Putamen (tissue), 1 donor: Measurements from ENCODE around the gene GPX4.
"Not testable (repeated sequence)": the region's sequence is repeated elsewhere in the genome, so short reads cannot be mapped to it uniquely, and the experiment has no call there.

ENCODE experiments used
- DNase-seq: peaks from one replicate; pipeline ENCODE4 v3.0.0-alpha.2; 2016; ENCODE audit warnings: low spot score

Gene GPX4

DNA sequence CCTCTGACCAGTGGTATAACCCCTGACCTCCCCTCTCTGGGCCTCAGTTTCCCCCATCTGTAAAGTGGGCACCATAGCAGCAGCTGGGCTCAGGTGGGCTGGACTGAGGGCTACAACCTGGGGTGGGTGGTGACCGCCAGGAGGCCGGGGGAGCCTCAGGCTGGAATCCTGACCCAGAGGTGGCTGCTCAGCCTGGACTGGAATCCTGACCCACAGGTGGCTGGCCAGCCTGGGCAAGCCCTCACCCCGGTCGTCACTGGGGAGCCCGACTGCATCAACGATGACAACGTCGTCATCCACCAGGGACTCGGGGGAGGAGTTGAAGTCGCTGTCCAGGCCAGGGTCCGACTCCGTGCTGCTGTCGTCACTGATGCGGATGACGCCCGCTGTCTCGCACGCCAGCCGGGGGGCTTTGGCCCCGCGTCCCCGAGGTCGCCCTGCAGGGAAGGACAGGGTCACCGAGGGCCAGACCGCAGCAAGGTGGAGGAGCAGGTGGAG lies 10.2 kb downstream of the GPX4 start:
- DNase-seq = no peak

DNA sequence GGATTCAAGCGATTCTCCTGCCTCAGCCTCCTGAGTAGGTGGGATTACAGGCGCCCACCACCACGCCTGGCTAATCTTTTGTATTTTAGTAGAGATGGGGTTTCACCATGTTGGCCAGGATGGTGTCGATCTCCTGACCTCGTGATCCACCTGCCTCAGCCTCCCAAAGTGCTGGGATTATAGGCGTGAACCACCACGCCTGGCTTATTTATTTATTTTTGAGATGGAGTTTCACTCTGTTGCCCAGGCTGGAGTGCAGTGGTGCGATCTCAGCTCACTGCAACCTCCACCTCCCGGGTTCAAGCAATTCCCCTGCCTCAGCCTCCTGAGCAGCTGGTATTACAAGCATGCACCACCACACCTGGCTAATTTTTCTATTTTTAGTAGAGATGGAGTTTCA lies 10.9 kb downstream of the GPX4 start:
- not testable (repeated sequence) for DNase-seq

GRCh38 chr19:1115646-1116420 lies 12.0 kb downstream of the GPX4 start:
- DNase-seq = no peak

GRCh38 chr19:1116726-1117581 lies 13.2 kb downstream of the GPX4 start:
- no peak for DNase-seq

DNA sequence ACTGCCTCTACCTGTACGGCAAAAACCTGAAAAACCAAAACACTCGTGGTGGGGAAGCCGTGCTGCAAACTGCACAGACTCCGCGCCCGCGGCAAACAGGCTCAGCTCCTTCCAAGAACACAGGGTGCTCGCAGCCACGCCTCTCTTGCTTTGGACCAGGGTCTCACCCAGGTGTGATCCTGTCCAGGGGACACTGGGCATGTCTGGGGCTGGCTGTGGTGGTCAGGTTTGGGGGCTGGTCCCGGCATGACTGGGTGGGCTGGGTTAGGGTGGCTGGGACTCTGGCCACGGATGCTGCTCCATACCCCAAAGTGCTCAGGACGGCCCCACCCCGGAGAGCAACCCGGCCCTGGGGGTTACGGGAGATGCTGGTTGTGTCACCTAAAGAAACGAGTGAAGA lies 13.9 kb downstream of the GPX4 start:
- no peak for DNase-seq

DNA sequence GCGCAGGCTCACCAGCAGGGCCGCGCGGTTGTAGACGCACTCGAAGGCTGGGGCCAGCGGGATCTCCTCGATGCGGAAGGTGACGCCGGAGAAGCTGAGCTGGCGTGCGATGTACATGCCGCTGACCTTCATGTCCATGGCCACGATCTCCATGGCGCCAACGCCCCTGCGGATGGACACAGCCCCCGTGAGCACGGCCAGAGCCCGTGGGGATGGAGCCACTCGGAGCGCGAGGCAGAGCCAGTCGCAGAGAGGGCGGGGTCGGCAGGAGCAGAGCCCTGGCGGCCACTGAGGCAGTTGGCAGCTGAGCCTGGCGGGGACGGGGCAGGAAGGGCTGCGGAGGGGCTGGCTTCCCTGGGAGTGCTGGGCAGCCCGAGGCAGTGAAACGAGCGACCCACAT lies 15.2 kb downstream of the GPX4 start:
- no peak for DNase-seq

DNA sequence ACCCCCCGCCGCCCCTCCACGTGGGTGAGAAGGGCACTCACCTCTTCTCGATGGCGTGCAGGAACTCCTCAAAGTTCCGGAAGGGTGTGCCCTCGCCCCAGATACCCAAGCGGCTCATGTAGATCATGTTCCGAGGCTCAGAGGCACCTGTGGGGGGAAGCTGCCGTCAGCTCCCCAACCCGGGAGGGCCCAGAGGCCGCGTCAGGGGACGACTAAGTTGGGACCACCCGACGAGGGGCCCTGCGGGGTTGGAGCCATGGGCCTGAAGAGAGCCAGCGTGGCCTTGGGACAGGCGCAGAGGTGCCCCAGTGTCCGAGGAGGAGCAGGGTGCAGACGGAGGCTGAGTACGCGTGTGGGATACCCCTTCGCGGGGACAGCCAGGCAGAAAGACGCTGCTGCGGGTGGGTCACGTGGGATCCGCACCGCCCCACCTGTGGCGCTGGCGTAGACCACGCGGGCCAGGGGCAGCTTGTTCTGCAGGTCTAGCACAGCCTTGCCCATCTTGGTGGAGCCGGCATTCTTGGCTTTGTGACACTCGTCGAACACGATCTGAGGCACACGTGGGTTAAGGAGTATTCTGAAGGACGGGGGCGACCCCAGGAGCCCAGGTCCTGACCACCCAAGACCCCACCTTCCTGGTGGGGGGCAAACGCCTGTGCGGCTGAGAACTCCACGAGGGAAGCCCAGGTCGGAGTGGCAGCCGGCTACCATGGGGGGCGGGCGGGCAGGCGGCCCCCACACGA lies 15.9 kb downstream of the GPX4 start:
- no peak for DNase-seq

DNA sequence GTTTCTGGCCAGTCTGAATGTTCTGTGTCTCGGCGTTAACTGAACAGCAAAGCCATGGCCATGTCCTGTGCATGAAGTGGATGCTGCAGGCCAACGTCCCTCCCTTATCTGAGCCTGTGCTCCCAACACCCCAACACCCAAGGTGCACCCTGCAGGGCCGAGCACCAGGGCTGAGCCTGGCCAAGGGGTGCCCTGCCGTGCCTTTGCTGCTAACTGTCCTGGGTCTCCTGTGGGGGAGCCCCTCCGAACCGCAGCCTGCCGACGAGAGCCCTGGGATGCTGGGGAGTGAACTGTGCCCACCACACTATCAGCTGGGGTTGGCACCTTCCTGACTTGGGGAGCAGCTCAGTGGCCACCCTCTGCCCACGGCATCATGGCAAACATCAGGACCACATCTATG lies 17.6 kb downstream of the GPX4 start:
- no peak for DNase-seq

GRCh38 chr19:1122021-1122971 lies 18.5 kb downstream of the GPX4 start:
- no peak for DNase-seq

- no peak for DNase-seq
Observed at GRCh38 chr19:1122972-1123363, 19.2 kb downstream of the GPX4 start.

GRCh38 chr19:1123381-1123780 lies 19.6 kb downstream of the GPX4 start:
- DNase-seq = no peak

- no peak for DNase-seq
Observed at GRCh38 chr19:1123885-1124677, 20.3 kb downstream of the GPX4 start.

GRCh38 chr19:1125601-1126467 lies 22.0 kb downstream of the GPX4 start:
- DNase-seq = no peak

DNA sequence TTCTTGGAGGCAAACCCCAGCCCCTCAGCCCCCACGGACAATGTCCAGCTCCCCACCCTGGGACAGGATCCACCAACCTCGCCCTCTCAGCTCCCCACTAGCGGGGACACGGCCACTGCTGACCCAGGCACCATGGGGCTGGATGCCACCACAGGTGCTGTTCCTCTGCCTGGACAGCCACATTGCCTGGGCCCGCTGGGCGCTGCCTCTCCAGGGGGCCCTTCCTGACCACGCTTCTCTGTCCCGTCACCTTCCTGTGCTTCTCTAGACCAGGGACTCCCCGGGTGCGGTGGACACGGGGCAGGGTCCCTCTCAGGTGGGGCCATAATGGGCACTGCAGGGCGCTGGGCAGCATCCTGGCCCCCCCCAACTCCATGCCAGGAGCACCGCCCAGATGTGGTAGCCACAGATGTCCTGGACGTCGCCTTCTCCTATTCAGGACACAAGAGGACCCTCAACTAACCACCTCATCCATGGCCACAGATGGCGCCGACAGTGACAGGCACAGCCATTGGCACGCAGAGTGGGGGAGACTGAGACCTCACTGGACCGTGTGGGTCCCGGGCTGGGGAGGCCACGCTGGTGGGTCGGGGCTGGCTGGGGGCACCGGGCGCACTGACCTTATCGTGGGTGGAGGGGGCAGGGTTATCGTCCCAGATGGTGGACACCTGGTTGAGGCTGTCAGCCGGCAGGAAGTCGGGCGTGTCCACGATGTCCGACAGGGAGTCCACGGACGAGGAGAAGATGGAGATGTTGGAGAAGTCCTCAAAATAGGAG lies 23.4 kb downstream of the GPX4 start:
- no peak for DNase-seq

GRCh38 chr19:1128106-1128505 lies 24.3 kb downstream of the GPX4 start:
- DNase-seq = no peak

- not testable (repeated sequence) for DNase-seq
Observed at GRCh38 chr19:1129084-1129483, 25.3 kb downstream of the GPX4 start.

GRCh38 chr19:1129535-1129934 lies 25.7 kb downstream of the GPX4 start:
- DNase-seq = no peak
